PFSK-1 (cell line): Measurements from ENCODE around the gene CEL.

Source experiments
- FOXP2 ChIP-seq: optimal IDR thresholded peaks from 2 replicates; pipeline ENCODE3; 2011; ENCODE audit warnings: borderline replicate concordance, control low read depth, inconsistent platforms; ENCODE audit not compliant: insufficient read depth; ENCODE audit errors: extremely low read length, extremely low read depth
- POLR2AphosphoS5 ChIP-seq: IDR thresholded peaks from 2 replicates; pipeline ENCODE4 v1.6.1; 2012; ENCODE audit warnings: low read depth, mild to moderate bottlenecking, control low read depth, low read length, moderate library complexity
- REST ChIP-seq, 2 experiments: IDR thresholded peaks; 2 replicates each; pipeline versions ENCODE4 v1.6.1 to v1.8.0; 2011 to 2012; ENCODE audit warnings: low read depth in 2 of 2, low read length in 2 of 2, control low read depth in 1 of 2, inconsistent platforms in 1 of 2, mild to moderate bottlenecking in 1 of 2, moderate library complexity in 1 of 2; ENCODE audit not compliant: insufficient read depth in 1 of 2
- SIN3A ChIP-seq: IDR thresholded peaks from 2 replicates; pipeline ENCODE4 v1.6.1; 2012; ENCODE audit warnings: mild to moderate bottlenecking, low read length, moderate library complexity, borderline replicate concordance; ENCODE audit not compliant: insufficient read depth
- TAF1 ChIP-seq: IDR thresholded peaks from 2 replicates; pipeline ENCODE4 v1.6.1; 2012; ENCODE audit warnings: low read length, control low read depth, borderline replicate concordance; ENCODE audit not compliant: insufficient read depth

CEL gene

DNA sequence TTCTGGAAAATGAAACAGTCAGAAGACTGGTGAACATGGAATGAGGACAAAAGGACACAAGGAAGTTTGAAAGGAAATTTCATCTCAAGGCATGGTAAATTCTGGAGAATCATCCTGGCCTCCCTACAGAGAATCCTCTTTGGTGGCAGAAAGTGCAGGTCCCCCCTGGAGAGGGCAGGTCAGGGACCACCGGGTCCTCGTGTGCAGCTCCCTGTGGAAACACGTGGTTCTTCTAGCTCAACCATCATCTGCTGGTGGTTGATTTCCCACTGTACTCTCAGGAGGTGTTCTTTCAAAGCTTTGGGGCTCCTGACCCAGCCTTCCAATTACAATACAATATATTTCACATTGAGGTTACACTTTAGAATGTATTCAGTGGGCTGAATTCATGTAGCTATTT lies 33.6 kb upstream of the CEL start:
- TF ChIP-seq POLR2AphosphoS5 (no peak), TAF1 (no peak), REST (IDR thresholded peaks at IDR 0.05; ENCODE audit: insufficient read depth in 1 of 2, low read depth in 2 of 2, low read length in 2 of 2) (no peak), FOXP2 (no peak), SIN3A (no peak)

GRCh38 chr9:133029994-133030316 lies 31.8 kb upstream of the CEL start:
- TF ChIP-seq TAF1: no peak
- no peak for TF ChIP-seq REST (IDR thresholded peaks at IDR 0.05; ENCODE audit: insufficient read depth in 1 of 2, low read depth in 2 of 2, low read length in 2 of 2)
- TF ChIP-seq SIN3A: no peak
- no peak for TF ChIP-seq POLR2AphosphoS5
- TF ChIP-seq FOXP2: no peak

- peak; percentile 96 for TF ChIP-seq TAF1
- peak; percentile 74 for TF ChIP-seq POLR2AphosphoS5
- TF ChIP-seq REST (IDR thresholded peaks at IDR 0.05; ENCODE audit: insufficient read depth in 1 of 2, low read depth in 2 of 2, low read length in 2 of 2): peak in 1 of 2 experiments; percentile 11; a peak in 1 of 4 replicates
- TF ChIP-seq FOXP2: no peak
These were observed 31.3 kb upstream of the CEL start, which contains the start of gene GTF3C5 for GRCh38 chr9:133030317-133031129. Gene GTF3C5 (plus strand): TSS chr9:133030997. CDS start chr9:133031012, 15 bp downstream.

DNA sequence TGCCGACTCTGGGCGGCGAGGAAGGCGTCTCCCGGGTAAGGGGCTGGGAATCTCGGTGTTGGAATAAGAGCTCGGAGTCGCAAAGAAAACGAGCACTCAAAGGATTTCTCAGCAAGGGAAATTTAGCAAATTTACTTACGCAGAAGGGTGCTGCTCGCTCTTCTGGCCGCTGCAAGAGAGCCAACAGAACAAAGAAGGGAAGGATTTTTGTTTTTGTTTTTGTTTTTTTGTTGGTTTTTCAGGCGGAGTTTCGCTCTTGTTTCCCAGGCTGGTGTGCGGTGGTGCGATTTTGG lies 30.7 kb upstream of the CEL start:
- no peak for TF ChIP-seq FOXP2
- no peak for TF ChIP-seq TAF1
- no peak for TF ChIP-seq POLR2AphosphoS5
- TF ChIP-seq REST (IDR thresholded peaks at IDR 0.05; ENCODE audit: insufficient read depth in 1 of 2, low read depth in 2 of 2, low read length in 2 of 2): no peak
- no peak for TF ChIP-seq SIN3A
